Panc1 (cell line): ENCODE measurements around the gene RAPGEF3.

Source experiments
- CTCF ChIP-seq: fragments of 450-650 bp; IDR thresholded peaks from 2 replicates; pipeline ENCODE4 v1.5.1; 2017; ENCODE audit warnings: mild to moderate bottlenecking
- POLR2AphosphoS5 ChIP-seq: IDR thresholded peaks from 2 replicates; pipeline ENCODE4 v1.6.1; 2012; ENCODE audit warnings: mild to moderate bottlenecking, low read depth, low read length, moderate library complexity
- SIN3A ChIP-seq: IDR thresholded peaks from 2 replicates; pipeline ENCODE4 v1.6.1; 2012; ENCODE audit warnings: low read depth, mild to moderate bottlenecking, low read length, moderate library complexity, borderline replicate concordance; ENCODE audit not compliant: insufficient read depth
- TCF7L2 ChIP-seq: IDR thresholded peaks from 2 replicates; pipeline ENCODE4 v1.6.1; 2011; ENCODE audit warnings: mild to moderate bottlenecking, low read depth, low read length, inconsistent platforms
- TF ChIP-seq, protein P1 (sequence below), 2 experiments: IDR thresholded peaks; 2 replicates each; pipeline ENCODE4 v1.6.1; 2011 to 2012; ENCODE audit warnings: low read depth in 2 of 2, control low read depth in 1 of 2, low read length in 1 of 2, mild to moderate bottlenecking in 1 of 2, moderate library complexity in 1 of 2; ENCODE audit not compliant: insufficient read depth in 1 of 2

- no peak for TF ChIP-seq CTCF
- TF ChIP-seq POLR2AphosphoS5, result no peak
- no peak for TF ChIP-seq SIN3A
- TF ChIP-seq, protein P1, sequence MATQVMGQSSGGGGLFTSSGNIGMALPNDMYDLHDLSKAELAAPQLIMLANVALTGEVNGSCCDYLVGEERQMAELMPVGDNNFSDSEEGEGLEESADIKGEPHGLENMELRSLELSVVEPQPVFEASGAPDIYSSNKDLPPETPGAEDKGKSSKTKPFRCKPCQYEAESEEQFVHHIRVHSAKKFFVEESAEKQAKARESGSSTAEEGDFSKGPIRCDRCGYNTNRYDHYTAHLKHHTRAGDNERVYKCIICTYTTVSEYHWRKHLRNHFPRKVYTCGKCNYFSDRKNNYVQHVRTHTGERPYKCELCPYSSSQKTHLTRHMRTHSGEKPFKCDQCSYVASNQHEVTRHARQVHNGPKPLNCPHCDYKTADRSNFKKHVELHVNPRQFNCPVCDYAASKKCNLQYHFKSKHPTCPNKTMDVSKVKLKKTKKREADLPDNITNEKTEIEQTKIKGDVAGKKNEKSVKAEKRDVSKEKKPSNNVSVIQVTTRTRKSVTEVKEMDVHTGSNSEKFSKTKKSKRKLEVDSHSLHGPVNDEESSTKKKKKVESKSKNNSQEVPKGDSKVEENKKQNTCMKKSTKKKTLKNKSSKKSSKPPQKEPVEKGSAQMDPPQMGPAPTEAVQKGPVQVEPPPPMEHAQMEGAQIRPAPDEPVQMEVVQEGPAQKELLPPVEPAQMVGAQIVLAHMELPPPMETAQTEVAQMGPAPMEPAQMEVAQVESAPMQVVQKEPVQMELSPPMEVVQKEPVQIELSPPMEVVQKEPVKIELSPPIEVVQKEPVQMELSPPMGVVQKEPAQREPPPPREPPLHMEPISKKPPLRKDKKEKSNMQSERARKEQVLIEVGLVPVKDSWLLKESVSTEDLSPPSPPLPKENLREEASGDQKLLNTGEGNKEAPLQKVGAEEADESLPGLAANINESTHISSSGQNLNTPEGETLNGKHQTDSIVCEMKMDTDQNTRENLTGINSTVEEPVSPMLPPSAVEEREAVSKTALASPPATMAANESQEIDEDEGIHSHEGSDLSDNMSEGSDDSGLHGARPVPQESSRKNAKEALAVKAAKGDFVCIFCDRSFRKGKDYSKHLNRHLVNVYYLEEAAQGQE (IDR thresholded peaks at IDR 0.05; ENCODE audit: insufficient read depth in 1 of 2, low read depth in 2 of 2, low read length in 1 of 2), result no peak
- no peak for TF ChIP-seq TCF7L2
These were observed 41.6 kb downstream of the RAPGEF3 start for GRCh38 chr12:47717046-47717442.
